ENCODE measurements around the gene STAG1. TPM values are rescaled to one million over a fixed set of nuclear protein-coding genes. Genes with fewer than 3 reads are reported as not detected.

The STAG1 gene
- total RNA-seq, 4 donors from 2014 or later, result 39.3 to 53.3 (median 51.3) TPM

- H3K9me3 ChIP-seq, result no peaks in the 10 kb centered on the region
- H3K27me3 ChIP-seq, result no peaks in the 10 kb centered on the region
- peaks cover 0 to 48% of the 10 kb centered on the region in 2 donors for H3K36me3 ChIP-seq
- TF ChIP-seq, protein P1, sequence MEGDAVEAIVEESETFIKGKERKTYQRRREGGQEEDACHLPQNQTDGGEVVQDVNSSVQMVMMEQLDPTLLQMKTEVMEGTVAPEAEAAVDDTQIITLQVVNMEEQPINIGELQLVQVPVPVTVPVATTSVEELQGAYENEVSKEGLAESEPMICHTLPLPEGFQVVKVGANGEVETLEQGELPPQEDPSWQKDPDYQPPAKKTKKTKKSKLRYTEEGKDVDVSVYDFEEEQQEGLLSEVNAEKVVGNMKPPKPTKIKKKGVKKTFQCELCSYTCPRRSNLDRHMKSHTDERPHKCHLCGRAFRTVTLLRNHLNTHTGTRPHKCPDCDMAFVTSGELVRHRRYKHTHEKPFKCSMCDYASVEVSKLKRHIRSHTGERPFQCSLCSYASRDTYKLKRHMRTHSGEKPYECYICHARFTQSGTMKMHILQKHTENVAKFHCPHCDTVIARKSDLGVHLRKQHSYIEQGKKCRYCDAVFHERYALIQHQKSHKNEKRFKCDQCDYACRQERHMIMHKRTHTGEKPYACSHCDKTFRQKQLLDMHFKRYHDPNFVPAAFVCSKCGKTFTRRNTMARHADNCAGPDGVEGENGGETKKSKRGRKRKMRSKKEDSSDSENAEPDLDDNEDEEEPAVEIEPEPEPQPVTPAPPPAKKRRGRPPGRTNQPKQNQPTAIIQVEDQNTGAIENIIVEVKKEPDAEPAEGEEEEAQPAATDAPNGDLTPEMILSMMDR (IDR thresholded peaks at IDR 0.05), result no peak
- TF ChIP-seq POLR2A (IDR thresholded peaks at IDR 0.05) (no peak), EP300 (IDR thresholded peaks at IDR 0.05) (no peak), POLR2AphosphoS5 (IDR thresholded peaks at IDR 0.05) (no peak)
- no peak overlapping the region for H3K4me3 ChIP-seq
- no peak overlapping the region for H3K27ac ChIP-seq
- no peaks in the 10 kb centered on the region for H3K4me1 ChIP-seq
- no peak for ATAC-seq
Observed at GRCh38 chr3:136427236-136427635, 324.9 kb downstream of the STAG1 start.

DNA sequence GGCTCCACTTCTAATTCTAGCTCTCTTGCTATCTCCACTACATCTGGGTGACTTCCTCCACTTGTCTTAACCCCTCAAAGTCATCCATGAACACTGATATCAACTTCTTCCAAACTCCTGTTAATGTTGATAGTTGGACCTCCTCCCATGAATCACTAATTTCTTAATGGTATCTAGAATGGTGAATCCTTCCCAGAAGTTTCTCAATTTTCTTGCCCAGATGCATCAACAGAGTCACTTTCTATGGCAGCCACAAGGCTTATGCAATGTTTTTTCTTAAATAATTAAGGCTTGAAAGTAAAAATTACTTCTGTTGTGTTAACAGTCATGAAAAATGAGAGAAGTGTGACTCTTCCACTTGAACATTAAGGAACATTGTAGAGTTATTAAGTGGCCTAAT is 337.7 kb downstream of the STAG1 start:
- H3K27me3 ChIP-seq, result no peaks in the 10 kb centered on the region
- no peaks in the 10 kb centered on the region for H3K4me1 ChIP-seq
- peaks cover 0 to 50% of the 10 kb centered on the region in 2 donors for H3K36me3 ChIP-seq
- no peak for ATAC-seq
- H3K9me3 ChIP-seq, result no peaks in the 10 kb centered on the region
- no peak overlapping the region for H3K4me3 ChIP-seq
- TF ChIP-seq, protein P1 (IDR thresholded peaks at IDR 0.05), result no peak
- TF ChIP-seq POLR2A (IDR thresholded peaks at IDR 0.05), result no peak
- no peak overlapping the region for H3K27ac ChIP-seq

GRCh38 chr3:136412307-136412706 is 339.9 kb downstream of the STAG1 start:
- H3K36me3 ChIP-seq, result peaks cover 0 to 38% of the 10 kb centered on the region in 2 donors
- H3K9me3 ChIP-seq, result no peaks in the 10 kb centered on the region
- ATAC-seq, result no peak
- no peak overlapping the region for H3K4me3 ChIP-seq
- H3K27ac ChIP-seq, result no peak overlapping the region
- H3K4me1 ChIP-seq, result no peaks in the 10 kb centered on the region
- TF ChIP-seq POLR2AphosphoS5 (IDR thresholded peaks at IDR 0.05) (no peak), EP300 (IDR thresholded peaks at IDR 0.05) (no peak), POLR2A (IDR thresholded peaks at IDR 0.05) (no peak)
- TF ChIP-seq, protein P1 (IDR thresholded peaks at IDR 0.05), result no peak
- WGBS, 2 donors (ENCODE audit: low coverage in 1 of 2), result 36 to 37% methylated on average over 4 of the region's 4 CpGs
- no peaks in the 10 kb centered on the region for H3K27me3 ChIP-seq

GRCh38 chr3:136409549-136409948 is 342.6 kb downstream of the STAG1 start:
- Histone ChIP-seq H3K27ac (no peak overlapping the region), H3K9me3 (no peaks in the 10 kb centered on the region), H3K27me3 (no peaks in the 10 kb centered on the region), H3K4me1 (no peaks in the 10 kb centered on the region), H3K4me3 (no peak overlapping the region), H3K36me3 (peaks cover 0 to 19% of the 10 kb centered on the region in 2 donors)
- 89 to 100% methylated on average over 1 to 3 of the region's 3 CpGs for WGBS, 2 donors (ENCODE audit: low coverage in 1 of 2)
- TF ChIP-seq POLR2AphosphoS5 (IDR thresholded peaks at IDR 0.05) (no peak), POLR2A (IDR thresholded peaks at IDR 0.05) (no peak), EP300 (IDR thresholded peaks at IDR 0.05) (no peak)
- TF ChIP-seq, protein P1 (IDR thresholded peaks at IDR 0.05), result no peak
- no peak for ATAC-seq

DNA sequence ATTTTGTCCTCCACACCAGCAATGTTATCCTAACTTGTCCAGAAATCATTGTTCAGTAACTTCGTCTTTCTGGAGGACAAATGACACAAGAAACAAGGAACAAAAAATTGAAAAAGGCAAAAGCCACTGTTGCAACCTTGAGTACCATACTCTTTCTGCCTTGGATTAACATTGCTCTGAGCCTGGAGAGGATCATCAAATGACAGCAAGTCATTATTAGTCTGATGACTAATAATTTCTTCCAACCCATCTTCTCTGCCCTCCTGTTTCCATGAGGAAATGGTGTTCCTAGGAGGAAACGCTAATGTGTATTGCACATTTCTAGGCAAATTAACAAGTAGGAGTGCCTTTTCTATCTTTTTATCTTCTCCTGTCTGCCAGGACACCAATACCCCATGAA is 348.1 kb downstream of the STAG1 start:
- 84 to 89% methylated on average over 2 of the region's 2 CpGs for WGBS, 2 donors (ENCODE audit: low coverage in 1 of 2)
- Histone ChIP-seq H3K4me1 (no peaks in the 10 kb centered on the region), H3K9me3 (no peaks in the 10 kb centered on the region), H3K4me3 (no peak overlapping the region), H3K27me3 (no peaks in the 10 kb centered on the region), H3K36me3 (peaks cover 0 to 26% of the 10 kb centered on the region in 2 donors), H3K27ac (no peak overlapping the region)
- no peak for ATAC-seq
- TF ChIP-seq, protein P1 (IDR thresholded peaks at IDR 0.05), result no peak
- TF ChIP-seq POLR2A (IDR thresholded peaks at IDR 0.05), result no peak
- no peak for TF ChIP-seq EP300 (IDR thresholded peaks at IDR 0.05)
- no peak for TF ChIP-seq POLR2AphosphoS5 (IDR thresholded peaks at IDR 0.05)
